Measurements from ENCODE around the gene SRPRA.
"Not testable (repeated sequence)": the region's sequence is repeated elsewhere in the genome, so short reads cannot be mapped to it uniquely, and the experiment has no call there.

The SRPRA gene

GRCh38 chr11:126256216-126256615 is 12.5 kb downstream of the SRPRA start:
- no peaks in the 10 kb centered on the region for H3K9me3 ChIP-seq (ENCODE audit: control insufficient read depth, low read length)
- H3K36me3 ChIP-seq (ENCODE audit: control insufficient read depth, insufficient read depth, low read length) = no peaks in the 10 kb centered on the region
- no peak overlapping the region for H3K4me3 ChIP-seq (ENCODE audit: low read length)
- no peaks in the 10 kb centered on the region for H3K27me3 ChIP-seq (ENCODE audit: control insufficient read depth, insufficient read depth, low read length)
- peaks cover 13% of the 10 kb centered on the region for H3K4me1 ChIP-seq (ENCODE audit: control insufficient read depth, insufficient read depth, low read length)
- no peak overlapping the region for H3K9ac ChIP-seq (ENCODE audit: low read length)

GRCh38 chr11:126255507-126255906 is 13.2 kb downstream of the SRPRA start:
- not testable (repeated sequence) for H3K27me3 ChIP-seq (ENCODE audit: control insufficient read depth, insufficient read depth, low read length); H3K9ac ChIP-seq (ENCODE audit: low read length); H3K4me3 ChIP-seq (ENCODE audit: low read length); H3K36me3 ChIP-seq (ENCODE audit: control insufficient read depth, insufficient read depth, low read length); H3K9me3 ChIP-seq (ENCODE audit: control insufficient read depth, low read length)
- peaks cover 13% of the 10 kb centered on the region for H3K4me1 ChIP-seq (ENCODE audit: control insufficient read depth, insufficient read depth, low read length)

DNA sequence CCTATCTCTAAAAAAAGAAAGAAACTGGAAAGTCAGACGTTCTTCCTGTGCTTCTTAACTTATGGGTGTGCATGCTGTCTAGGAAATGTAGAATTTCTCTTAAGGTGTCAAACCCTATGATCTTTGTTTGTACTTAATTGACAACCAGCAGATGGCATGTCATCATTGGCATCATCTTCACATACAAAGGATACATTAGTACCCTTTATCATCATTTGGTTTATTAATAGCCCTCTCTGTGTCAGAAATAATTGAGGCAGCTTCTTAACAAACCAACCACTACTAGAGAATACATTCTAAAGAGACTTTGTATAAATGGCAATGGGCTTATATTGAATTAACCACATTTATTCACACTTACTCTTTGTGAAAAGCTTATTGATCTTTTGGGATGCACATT is 13.9 kb downstream of the SRPRA start:
- Histone ChIP-seq H3K4me1 (ENCODE audit: control insufficient read depth, insufficient read depth, low read length) (peaks cover 13% of the 10 kb centered on the region), H3K27me3 (ENCODE audit: control insufficient read depth, insufficient read depth, low read length) (no peaks in the 10 kb centered on the region), H3K36me3 (ENCODE audit: control insufficient read depth, insufficient read depth, low read length) (no peaks in the 10 kb centered on the region), H3K4me3 (ENCODE audit: low read length) (no peak overlapping the region), H3K9me3 (ENCODE audit: control insufficient read depth, low read length) (no peaks in the 10 kb centered on the region), H3K9ac (ENCODE audit: low read length) (no peak overlapping the region)

DNA sequence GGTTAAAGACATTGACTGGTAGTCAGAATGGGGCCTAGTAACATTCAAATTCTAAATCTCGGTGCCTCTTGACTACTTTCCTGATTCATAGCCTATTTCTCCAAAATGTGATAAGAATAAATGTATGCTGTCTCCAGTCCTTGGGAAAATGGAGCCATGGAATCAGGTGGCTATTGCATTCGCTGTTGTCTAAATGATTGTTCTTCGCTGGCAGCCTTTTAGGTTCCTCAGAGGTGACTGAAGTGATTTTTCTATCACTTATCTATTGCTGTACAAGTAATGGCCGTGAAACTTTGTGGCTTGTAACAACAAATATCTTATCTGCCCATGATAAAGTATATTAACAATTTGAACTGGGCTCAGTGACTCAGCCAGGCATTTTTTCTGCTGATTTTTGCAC is 15.4 kb downstream of the SRPRA start:
- Histone ChIP-seq H3K27me3 (ENCODE audit: control insufficient read depth, insufficient read depth, low read length) (no peaks in the 10 kb centered on the region), H3K4me3 (ENCODE audit: low read length) (no peak overlapping the region), H3K9me3 (ENCODE audit: control insufficient read depth, low read length) (no peaks in the 10 kb centered on the region), H3K9ac (ENCODE audit: low read length) (no peak overlapping the region), H3K4me1 (ENCODE audit: control insufficient read depth, insufficient read depth, low read length) (peaks cover 13% of the 10 kb centered on the region), H3K36me3 (ENCODE audit: control insufficient read depth, insufficient read depth, low read length) (no peaks in the 10 kb centered on the region)

- Histone ChIP-seq H3K36me3 (ENCODE audit: control insufficient read depth, insufficient read depth, low read length) (peaks cover 7% of the 10 kb centered on the region), H3K27me3 (ENCODE audit: control insufficient read depth, insufficient read depth, low read length) (no peaks in the 10 kb centered on the region), H3K4me3 (ENCODE audit: low read length) (no peak overlapping the region)
Observed at GRCh38 chr11:126246636-126247035, 22.1 kb downstream of the SRPRA start.

DNA sequence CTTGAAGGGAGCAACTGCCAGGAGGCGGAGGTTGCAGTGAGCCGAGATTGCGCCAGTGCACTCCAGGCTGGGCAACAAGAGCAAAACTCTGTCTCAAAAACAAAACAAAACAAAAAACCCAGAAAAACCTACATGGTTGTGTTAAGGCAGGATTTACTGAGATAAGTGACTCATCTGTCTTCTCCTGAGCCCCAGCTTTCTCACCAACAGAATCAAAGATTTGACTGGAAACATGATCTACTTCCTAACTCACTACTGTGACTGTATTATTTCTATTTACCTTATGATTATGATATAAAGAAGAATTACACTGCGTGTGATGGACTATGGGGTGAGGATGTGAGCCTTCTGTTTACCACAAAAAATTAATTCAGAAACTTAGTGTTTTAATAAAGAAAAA is 35.3 kb downstream of the SRPRA start:
- H3K9ac ChIP-seq (ENCODE audit: low read length) = no peak overlapping the region
- peaks cover 8% of the 10 kb centered on the region for H3K36me3 ChIP-seq (ENCODE audit: control insufficient read depth, insufficient read depth, low read length)
- no peaks in the 10 kb centered on the region for H3K9me3 ChIP-seq (ENCODE audit: control insufficient read depth, low read length)
- no peaks in the 10 kb centered on the region for H3K4me1 ChIP-seq (ENCODE audit: control insufficient read depth, insufficient read depth, low read length)
- no peak overlapping the region for H3K4me3 ChIP-seq (ENCODE audit: low read length)
- H3K27me3 ChIP-seq (ENCODE audit: control insufficient read depth, insufficient read depth, low read length) = no peaks in the 10 kb centered on the region

More at GRCh38 chr11:126246636-126247035, 22.1 kb downstream of the SRPRA start:
- Histone ChIP-seq H3K9ac (ENCODE audit: low read length) (no peak overlapping the region), H3K9me3 (ENCODE audit: control insufficient read depth, low read length) (no peaks in the 10 kb centered on the region), H3K4me1 (ENCODE audit: control insufficient read depth, insufficient read depth, low read length) (no peaks in the 10 kb centered on the region)

DNA sequence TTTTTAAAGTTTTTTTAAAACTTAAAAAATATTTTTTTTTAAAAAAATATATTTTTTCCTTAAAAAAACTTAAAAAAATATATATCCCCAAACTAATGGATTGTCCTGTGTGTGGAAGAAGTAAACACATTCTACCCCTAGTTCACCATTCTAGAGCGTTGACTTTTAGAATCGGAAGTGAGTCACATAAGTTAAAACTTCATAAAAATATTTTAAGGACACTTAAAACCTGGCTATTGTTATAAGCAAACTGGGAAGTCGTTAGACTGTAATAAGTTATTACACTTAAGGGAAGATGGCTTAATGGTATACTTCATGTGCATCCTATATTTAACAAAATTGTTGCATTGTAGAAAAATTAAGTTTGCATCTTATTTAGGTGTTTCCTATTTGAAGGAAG is 36.0 kb downstream of the SRPRA start:
- H3K9ac ChIP-seq (ENCODE audit: low read length) = no peak overlapping the region
- H3K36me3 ChIP-seq (ENCODE audit: control insufficient read depth, insufficient read depth, low read length) = peaks cover 8% of the 10 kb centered on the region
- H3K9me3 ChIP-seq (ENCODE audit: control insufficient read depth, low read length) = no peaks in the 10 kb centered on the region
- H3K27me3 ChIP-seq (ENCODE audit: control insufficient read depth, insufficient read depth, low read length) = no peaks in the 10 kb centered on the region
- no peaks in the 10 kb centered on the region for H3K4me1 ChIP-seq (ENCODE audit: control insufficient read depth, insufficient read depth, low read length)
- no peak overlapping the region for H3K4me3 ChIP-seq (ENCODE audit: low read length)

DNA sequence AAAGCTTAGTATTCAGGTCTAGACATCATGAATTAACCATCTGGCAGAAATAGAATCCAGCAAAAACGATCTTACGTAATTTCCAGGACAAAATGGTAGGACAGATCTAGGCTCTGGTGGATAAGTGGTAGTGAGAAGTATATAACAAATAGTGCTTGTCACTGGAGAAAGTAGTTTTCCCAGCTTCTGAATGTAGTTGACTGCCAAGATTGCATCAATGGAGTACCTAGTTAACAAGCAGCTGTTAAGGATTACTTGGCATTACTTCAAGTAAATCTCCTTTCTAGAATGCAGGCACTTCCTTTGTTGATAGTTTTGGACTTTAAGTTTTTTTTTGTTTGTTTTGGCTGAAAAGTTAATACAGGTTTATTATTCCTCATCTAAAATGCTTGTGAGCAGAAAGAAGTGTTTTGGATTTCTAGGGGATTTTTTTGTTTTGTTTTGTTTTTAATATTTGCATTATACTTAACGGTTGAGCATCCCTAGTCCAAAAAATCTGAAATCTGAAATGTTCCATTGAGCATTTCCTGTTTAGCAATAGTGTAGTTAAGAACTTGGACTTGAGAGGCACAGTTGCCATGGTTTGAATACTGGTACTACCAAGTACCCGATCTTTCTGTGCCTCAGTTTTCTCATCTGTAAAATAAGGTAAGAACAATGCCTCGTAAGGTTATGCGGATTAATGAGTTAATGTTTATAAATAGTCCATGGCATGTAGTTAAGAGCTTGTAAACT is 36.8 kb downstream of the SRPRA start:
- Histone ChIP-seq H3K36me3 (ENCODE audit: control insufficient read depth, insufficient read depth, low read length) (peaks cover 8% of the 10 kb centered on the region), H3K4me1 (ENCODE audit: control insufficient read depth, insufficient read depth, low read length) (no peaks in the 10 kb centered on the region)

GRCh38 chr11:126229858-126230540 is 38.7 kb downstream of the SRPRA start:
- H3K4me1 ChIP-seq (ENCODE audit: control insufficient read depth, insufficient read depth, low read length) = no peaks in the 10 kb centered on the region
- H3K9me3 ChIP-seq (ENCODE audit: control insufficient read depth, low read length) = no peaks in the 10 kb centered on the region
- H3K9ac ChIP-seq (ENCODE audit: low read length) = no peak overlapping the region
- no peak overlapping the region for H3K4me3 ChIP-seq (ENCODE audit: low read length)
- no peaks in the 10 kb centered on the region for H3K36me3 ChIP-seq (ENCODE audit: control insufficient read depth, insufficient read depth, low read length)
- no peaks in the 10 kb centered on the region for H3K27me3 ChIP-seq (ENCODE audit: control insufficient read depth, insufficient read depth, low read length)

More for the DNA sequence above, 36.8 kb downstream of the SRPRA start:
- no peak overlapping the region for H3K9ac ChIP-seq (ENCODE audit: low read length)
- no peaks in the 10 kb centered on the region for H3K9me3 ChIP-seq (ENCODE audit: control insufficient read depth, low read length)
- no peaks in the 10 kb centered on the region for H3K27me3 ChIP-seq (ENCODE audit: control insufficient read depth, insufficient read depth, low read length)
- H3K4me3 ChIP-seq (ENCODE audit: low read length) = no peak overlapping the region

DNA sequence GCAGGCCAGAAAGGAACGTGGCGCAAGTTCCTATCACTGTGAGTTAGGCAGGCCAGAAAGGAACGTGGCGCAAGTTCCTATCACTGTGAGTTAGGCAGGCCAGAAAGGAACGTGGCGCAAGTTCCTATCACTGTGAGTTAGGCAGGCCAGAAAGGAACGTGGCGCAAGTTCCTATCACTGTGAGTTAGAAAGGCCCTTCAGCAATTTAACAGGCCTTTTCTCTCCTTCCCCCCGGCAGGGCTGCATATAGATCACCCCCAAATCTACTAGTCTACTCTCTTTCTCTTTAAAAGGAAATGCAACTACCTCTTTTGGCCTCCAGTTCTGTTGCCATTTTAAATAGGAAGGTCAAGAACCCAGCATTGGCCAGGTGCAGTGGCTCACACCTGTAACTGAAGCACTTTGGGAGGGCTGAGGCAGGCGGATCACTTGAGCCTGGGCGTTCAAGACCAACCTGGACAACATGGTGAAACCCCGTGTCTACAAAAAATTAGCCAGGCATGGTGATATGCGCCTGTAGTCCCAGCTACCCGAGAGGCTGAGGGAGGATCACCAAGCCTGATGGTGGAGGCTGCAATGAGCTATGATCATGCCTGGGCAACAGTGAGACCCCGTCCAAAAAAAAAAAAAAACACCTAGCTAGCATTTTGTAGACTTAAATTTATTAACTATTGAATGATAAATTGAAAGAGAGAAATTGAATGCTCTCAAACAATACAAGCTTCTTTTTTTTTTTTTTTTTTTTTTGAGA is 42.2 kb downstream of the SRPRA start:
- no peaks in the 10 kb centered on the region for H3K9me3 ChIP-seq (ENCODE audit: control insufficient read depth, low read length)
- H3K36me3 ChIP-seq (ENCODE audit: control insufficient read depth, insufficient read depth, low read length) = no peaks in the 10 kb centered on the region
- H3K4me1 ChIP-seq (ENCODE audit: control insufficient read depth, insufficient read depth, low read length) = no peaks in the 10 kb centered on the region
- no peaks in the 10 kb centered on the region for H3K27me3 ChIP-seq (ENCODE audit: control insufficient read depth, insufficient read depth, low read length)
- no peak overlapping the region for H3K4me3 ChIP-seq (ENCODE audit: low read length)
- no peak overlapping the region for H3K9ac ChIP-seq (ENCODE audit: low read length)

DNA sequence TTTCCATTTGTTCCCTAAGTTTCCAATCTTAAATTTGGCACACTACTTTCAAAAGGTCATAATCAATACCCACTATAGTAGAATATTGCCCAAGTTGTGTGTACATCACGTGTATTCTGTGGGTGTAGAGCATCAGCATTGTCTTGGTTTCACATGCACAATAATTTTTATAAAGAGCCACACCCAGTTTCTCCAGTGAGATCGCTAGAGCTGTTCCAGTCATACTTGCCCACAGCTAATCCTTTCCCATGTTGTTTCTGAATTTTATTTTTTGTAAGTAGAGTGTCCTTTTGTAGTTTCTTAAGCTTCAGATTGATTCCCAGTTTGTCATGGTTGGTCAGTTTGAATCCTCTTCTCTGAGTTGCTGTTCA is 43.4 kb downstream of the SRPRA start:
- no peaks in the 10 kb centered on the region for H3K9me3 ChIP-seq (ENCODE audit: control insufficient read depth, low read length)
- no peaks in the 10 kb centered on the region for H3K4me1 ChIP-seq (ENCODE audit: control insufficient read depth, insufficient read depth, low read length)
- no peak overlapping the region for H3K9ac ChIP-seq (ENCODE audit: low read length)
- H3K27me3 ChIP-seq (ENCODE audit: control insufficient read depth, insufficient read depth, low read length) = no peaks in the 10 kb centered on the region
- no peak overlapping the region for H3K4me3 ChIP-seq (ENCODE audit: low read length)
- no peaks in the 10 kb centered on the region for H3K36me3 ChIP-seq (ENCODE audit: control insufficient read depth, insufficient read depth, low read length)

GRCh38 chr11:126224647-126225294 is 43.9 kb downstream of the SRPRA start:
- Histone ChIP-seq H3K9me3 (ENCODE audit: control insufficient read depth, low read length) (no peaks in the 10 kb centered on the region), H3K36me3 (ENCODE audit: control insufficient read depth, insufficient read depth, low read length) (no peaks in the 10 kb centered on the region), H3K9ac (ENCODE audit: low read length) (no peak overlapping the region), H3K4me1 (ENCODE audit: control insufficient read depth, insufficient read depth, low read length) (no peaks in the 10 kb centered on the region), H3K27me3 (ENCODE audit: control insufficient read depth, insufficient read depth, low read length) (no peaks in the 10 kb centered on the region), H3K4me3 (ENCODE audit: low read length) (no peak overlapping the region)
